ENCODE data around the gene MGMT. TPM values are rescaled to one million over a fixed set of nuclear protein-coding genes. Genes with fewer than 3 reads are reported as not detected.

Gene MGMT
- total and polyA plus RNA-seq, 9 of the 15 experiments (the other 6 are each of a cell fraction or from before 2014, with no cell fraction given): 0.03 to 0.29 (median 0.11) TPM; not detected in 4

- FAIRE-seq (no peak), ATAC-seq (no peak), DNase-seq (ENCODE audit: extremely low read depth in 1 of 4, low spot score in 3 of 4) (no peak)
- 0% methylated on average over 4 of the region's 5 CpGs for WGBS (ENCODE audit: insufficient coverage, low coverage, missing lambda C conversion rate)
- TF ChIP-seq AFF4 (CRISPR knock-in tag; IDR thresholded peaks at IDR 0.05): no peak
- no peak for TF ChIP-seq EWSR1 (IDR thresholded peaks at IDR 0.05; ENCODE audit: borderline replicate concordance, low read depth, partially characterized antibody)
- no peak for TF ChIP-seq HCFC1 (IDR thresholded peaks at IDR 0.05; ENCODE audit: low read depth, low read length)
- TF ChIP-seq ZKSCAN8 (CRISPR knock-in tag; IDR thresholded peaks at IDR 0.05): no peak
- TF ChIP-seq ARID1B (IDR thresholded peaks at IDR 0.05): no peak
- TF ChIP-seq ZBTB7A (IDR thresholded peaks at IDR 0.05; ENCODE audit: borderline replicate concordance, control insufficient read depth, low read depth, low read length): no peak
- TF ChIP-seq ETV1 (tag; conservative IDR thresholded peaks at IDR 0.05; ENCODE audit: low read depth): no peak
- no peak for TF ChIP-seq USF1 (CRISPR knock-in tag; IDR thresholded peaks at IDR 0.05)
- no peak for TF ChIP-seq UBTF (IDR thresholded peaks at IDR 0.05; ENCODE audit: borderline replicate concordance in 1 of 2, low read depth in 2 of 2, low read length in 2 of 2)
- no peak for TF ChIP-seq MCM2 (IDR thresholded peaks at IDR 0.05; ENCODE audit: low read depth)
- no peak for TF ChIP-seq ZNF695 (CRISPR knock-in tag; IDR thresholded peaks at IDR 0.05)
- no peak for TF ChIP-seq RUNX1 (IDR thresholded peaks at IDR 0.05; ENCODE audit: low read depth)
- TF ChIP-seq RNF2 (IDR thresholded peaks at IDR 0.05): no peak
- TF ChIP-seq ZNF830 (CRISPR knock-in tag; IDR thresholded peaks at IDR 0.05): no peak
- TF ChIP-seq SP1 (CRISPR knock-in tag; IDR thresholded peaks at IDR 0.05): no peak
- POLR2A ChIA-PET: no interaction called here
- H2AFZ ChIP-seq (ENCODE audit: low read depth, low read length): no peak overlapping the region
- H3K9me1 ChIP-seq (ENCODE audit: control insufficient read depth, insufficient read depth, low read length): no peaks in the 10 kb centered on the region
- 0 out of 5 replicates have a peak, but pooled peaks cover 0 to 5% of the 10 kb centered on the region in 2 experiments for H3K27me3 ChIP-seq (ENCODE audit: control insufficient read depth in 2 of 2, insufficient read depth in 2 of 2, low read length in 2 of 2)
- H3K4me3 ChIP-seq: no peak overlapping the region
- no peaks in the 10 kb centered on the region for H3K4me1 ChIP-seq (replicated peaks in 1 of 2; ENCODE audit: control insufficient read depth in 2 of 2, insufficient read depth in 2 of 2, low read length in 2 of 2)
- intact Hi-C loops (cut with micrococcal nuclease): no loop called here
- BruUV-seq (replicated peaks): no TSS peak
- H3K4me2 ChIP-seq (ENCODE audit: insufficient read depth, low read length): no peak overlapping the region
- no peaks in the 10 kb centered on the region; the same call in 1 of the 2 replicates for H4K20me1 ChIP-seq (replicated peaks; ENCODE audit: control insufficient read depth, insufficient read depth, low read length)
- no peaks in the 10 kb centered on the region for H3K9me3 ChIP-seq (replicated peaks; ENCODE audit: control insufficient read depth, insufficient read depth, low read depth, low read length)
- H3K79me2 ChIP-seq (ENCODE audit: control insufficient read depth, insufficient read depth, low read length): no peaks in the 10 kb centered on the region
- CTCF ChIA-PET (ENCODE audit: low intra/inter-chr PET ratio): no interaction called here
- H3K36me3 ChIP-seq (ENCODE audit: control insufficient read depth, insufficient read depth, low read length): no peaks in the 10 kb centered on the region
- H3K9ac ChIP-seq (ENCODE audit: insufficient read depth in 1 of 2, low read depth in 2 of 2, low read length in 2 of 2): no peak overlapping the region
- no peak overlapping the region for H3K27ac ChIP-seq (ENCODE audit: extremely low read depth, low read depth, low read length)
- in situ Hi-C loops (cut with MboI): no loop called here
Measured at GRCh38 chr10:129599160-129599559, 132.1 kb downstream of the MGMT start.

Measured in K562 (cell line).